Stimulated activated CD4-positive, alpha-beta T cell treated with anti-CD3 and anti-CD28 coated beads, Interleukin-2, amount 100 ng/mL, for 48 hours (primary cell): ENCODE data around the gene S100A2.

ENCODE experiments used
- DNase-seq, 2 donors: peaks; one replicate each; pipeline ENCODE4 v3.0.0-alpha.2; 2020

Gene S100A2

DNA sequence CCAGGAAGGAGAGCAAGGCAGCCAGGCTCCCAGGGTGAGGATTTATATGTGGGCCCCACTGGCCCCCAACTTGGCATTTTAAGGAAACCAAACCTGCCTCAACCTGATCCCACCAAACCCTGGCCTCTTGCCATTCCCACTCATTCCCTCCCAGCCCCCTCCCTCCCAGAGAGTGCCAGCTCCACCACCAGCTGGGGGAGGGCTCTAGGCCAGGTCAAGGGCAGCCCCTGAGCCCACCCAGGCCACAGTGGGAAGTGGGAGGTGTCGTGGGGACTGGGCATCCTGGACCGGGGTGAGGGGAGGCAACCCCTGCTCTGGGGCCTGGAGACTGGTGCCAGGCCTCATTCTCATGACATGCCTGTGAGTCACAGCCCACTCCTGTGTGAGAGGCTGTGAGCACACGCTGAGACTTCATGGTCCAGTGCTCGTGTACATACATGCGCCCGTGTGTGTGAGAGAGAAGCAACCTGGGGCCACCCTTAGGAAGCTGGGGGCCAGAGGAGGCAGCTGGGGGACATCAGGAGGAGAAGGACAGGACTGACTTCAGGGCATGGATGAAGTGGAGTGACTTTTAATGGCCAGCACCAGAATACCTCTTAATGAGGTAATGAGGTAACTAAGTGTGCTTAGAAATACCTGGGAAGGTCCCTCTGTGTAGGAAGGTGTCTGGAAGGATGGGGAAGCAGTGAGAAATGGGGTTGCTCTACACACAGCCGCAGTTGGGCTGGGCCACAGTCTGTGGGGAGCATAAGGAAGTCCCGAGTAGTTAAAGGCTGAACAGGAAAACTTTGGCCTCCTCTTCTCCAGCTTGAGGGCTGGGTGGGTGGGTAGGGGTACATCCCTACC lies at the start of gene S100A2:
Gene S100A2 (minus strand): TSS at position 316 of the 846 bp plus-strand sequence. CDS start 1,967 bp downstream, outside the sequence.
- DNase-seq: peak; percentile 48 to 50

GRCh38 chr1:153615406-153615805 lies 49.8 kb upstream of the S100A2 start:
- DNase-seq: no peak

- no peak for DNase-seq
These were observed 49.3 kb upstream of the S100A2 start for GRCh38 chr1:153614906-153615305.

- DNase-seq: no peak
These were observed 48.7 kb upstream of the S100A2 start for GRCh38 chr1:153614189-153614900.

DNA sequence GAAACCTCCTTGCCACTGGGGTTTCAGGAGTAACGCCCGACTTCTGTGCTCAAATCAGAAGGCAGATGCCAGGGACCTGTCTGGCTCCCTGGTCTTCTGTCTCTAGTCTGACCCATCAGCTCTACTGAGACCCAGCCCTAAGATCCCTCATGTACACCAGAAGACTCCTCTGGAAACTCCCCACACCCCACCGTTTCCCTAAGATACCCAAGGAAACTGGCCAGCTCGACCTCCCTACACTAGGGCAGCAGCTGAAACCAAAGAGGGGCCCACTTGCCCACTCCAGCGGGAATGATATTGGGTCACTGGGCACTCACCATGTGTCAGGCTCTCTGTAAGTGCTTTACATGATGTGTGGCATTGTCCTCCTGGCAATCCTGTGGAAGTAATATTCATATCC lies 47.8 kb upstream of the S100A2 start:
- no peak for DNase-seq

GRCh38 chr1:153612755-153613331 lies 47.2 kb upstream of the S100A2 start, which contains the start of gene S100A16:
S100A16 (minus strand) TSS chr1:153613137; CDS start chr1:153608151, 4,986 bp downstream.
- DNase-seq: no peak

DNA sequence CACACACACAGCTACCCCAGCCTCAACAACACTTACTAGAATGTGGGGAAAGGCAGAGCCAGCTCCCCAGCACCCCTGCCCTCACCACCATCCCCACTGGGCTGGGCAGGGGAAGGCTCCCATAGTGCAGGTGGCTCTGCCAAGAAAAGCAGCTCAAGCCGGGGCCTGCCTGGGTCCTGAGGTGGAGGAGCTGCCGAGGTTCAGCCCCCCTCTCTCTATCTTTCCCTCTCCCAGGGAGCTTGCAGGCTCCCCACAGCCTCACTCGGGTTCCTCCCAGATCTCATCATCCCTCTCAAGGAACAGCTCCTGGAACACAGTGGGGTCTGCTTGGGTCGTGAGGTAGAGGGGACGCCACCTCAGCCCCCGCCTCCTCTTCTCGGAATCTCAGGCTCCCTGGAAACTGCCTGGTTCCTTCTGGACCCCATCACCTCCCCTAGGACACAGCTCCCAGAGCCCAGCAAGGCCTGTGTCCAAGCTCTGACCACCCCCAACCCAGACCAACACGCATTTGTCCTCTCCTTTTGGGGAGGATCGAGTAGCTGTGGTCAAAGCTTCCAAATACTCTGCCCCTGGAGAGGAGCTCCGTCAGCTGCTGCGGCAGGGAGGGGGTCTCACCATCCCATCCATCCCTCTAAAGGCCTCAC lies 46.6 kb upstream of the S100A2 start:
- no peak for DNase-seq

GRCh38 chr1:153611356-153611755 lies 45.7 kb upstream of the S100A2 start:
- DNase-seq: no peak

- DNase-seq: no peak
These were observed 45.2 kb upstream of the S100A2 start for GRCh38 chr1:153610811-153611301.

DNA sequence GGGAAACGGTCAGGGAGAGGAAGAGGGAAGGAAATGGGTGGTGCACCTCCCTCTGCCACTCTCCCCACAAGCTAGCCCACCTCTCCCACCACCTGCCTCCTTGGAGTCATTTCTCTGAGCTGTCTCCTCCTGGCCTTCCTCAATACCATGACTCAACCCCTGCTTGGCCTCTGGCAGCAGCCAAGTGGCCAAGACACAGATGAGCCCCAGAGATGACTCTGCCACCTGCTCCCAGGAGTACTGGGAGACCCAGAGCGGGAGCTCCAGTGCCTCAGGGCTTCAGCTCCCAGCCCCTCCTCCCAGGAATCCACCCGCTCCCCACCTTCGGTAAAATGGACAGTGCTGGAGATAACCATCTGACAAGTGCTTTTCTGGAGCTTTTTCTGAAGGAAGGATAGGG lies 44.7 kb upstream of the S100A2 start:
- DNase-seq: no peak

GRCh38 chr1:153609585-153609907 lies 43.9 kb upstream of the S100A2 start:
- DNase-seq: no peak

GRCh38 chr1:153608742-153609584 lies 43.3 kb upstream of the S100A2 start:
- no peak for DNase-seq

GRCh38 chr1:153608089-153608682 lies 42.5 kb upstream of the S100A2 start:
- DNase-seq: no peak

DNA sequence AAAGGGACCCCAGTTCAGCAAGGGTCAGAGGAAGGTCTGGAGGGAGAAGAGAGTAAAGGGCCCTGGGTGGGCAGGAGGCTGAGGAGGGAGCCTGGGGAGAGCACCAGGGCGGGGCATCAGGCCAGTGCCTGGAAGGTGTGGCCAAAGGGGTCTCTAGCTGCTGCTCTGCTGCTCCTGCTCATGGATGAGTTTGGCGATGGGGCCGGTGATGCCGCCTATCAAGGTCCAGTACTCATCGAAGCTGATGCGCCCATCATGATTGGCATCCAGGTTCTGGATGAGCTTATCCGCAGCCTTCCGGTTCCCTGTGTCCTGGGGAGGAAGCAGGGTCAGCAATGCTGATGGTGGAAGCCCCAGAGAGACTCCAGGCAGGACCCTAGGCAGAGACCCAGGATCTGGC lies 41.7 kb upstream of the S100A2 start:
- no peak for DNase-seq

DNA sequence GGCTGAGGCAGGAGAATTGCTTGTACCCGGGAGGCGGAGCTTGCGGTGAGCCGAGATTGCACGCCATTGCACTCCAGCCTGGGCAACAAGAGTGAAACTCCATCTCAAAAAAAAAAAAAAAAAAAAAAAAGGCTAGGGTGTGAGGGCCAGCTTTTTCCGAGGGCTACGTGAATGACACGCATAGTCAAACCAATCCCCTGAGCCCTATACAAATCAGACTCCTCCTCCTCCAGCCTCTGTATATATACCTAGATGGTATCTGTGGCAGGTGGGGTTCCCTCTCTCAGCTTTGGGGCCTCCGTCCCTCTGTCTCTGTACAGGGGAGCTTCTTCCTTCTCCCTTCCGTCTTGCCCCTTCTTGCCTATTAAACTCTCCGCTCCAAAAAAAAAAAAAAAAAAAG lies 40.5 kb upstream of the S100A2 start:
- DNase-seq: no peak

- no peak for DNase-seq
These were observed 37.1 kb upstream of the S100A2 start for GRCh38 chr1:153602749-153603148.

DNA sequence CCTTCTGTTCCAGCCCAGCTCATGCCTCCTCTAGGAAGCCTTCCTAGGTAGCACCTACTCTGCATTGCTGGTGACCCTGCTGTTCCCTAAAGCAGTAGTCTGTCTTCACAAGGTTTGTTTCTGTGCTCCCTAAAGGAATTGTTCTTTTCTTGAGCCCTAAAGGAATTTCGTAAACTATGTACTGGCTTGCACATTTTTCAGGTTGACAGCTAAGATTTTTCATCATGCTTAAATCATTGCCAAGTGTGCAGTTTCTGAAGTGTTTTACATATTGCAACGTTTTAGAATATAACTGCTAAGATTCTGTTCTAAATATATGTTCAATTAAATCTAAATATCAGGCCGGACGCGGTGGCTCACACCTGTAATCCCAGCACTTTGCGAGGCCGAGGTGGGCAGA lies 34.2 kb upstream of the S100A2 start:
- no peak for DNase-seq

DNA sequence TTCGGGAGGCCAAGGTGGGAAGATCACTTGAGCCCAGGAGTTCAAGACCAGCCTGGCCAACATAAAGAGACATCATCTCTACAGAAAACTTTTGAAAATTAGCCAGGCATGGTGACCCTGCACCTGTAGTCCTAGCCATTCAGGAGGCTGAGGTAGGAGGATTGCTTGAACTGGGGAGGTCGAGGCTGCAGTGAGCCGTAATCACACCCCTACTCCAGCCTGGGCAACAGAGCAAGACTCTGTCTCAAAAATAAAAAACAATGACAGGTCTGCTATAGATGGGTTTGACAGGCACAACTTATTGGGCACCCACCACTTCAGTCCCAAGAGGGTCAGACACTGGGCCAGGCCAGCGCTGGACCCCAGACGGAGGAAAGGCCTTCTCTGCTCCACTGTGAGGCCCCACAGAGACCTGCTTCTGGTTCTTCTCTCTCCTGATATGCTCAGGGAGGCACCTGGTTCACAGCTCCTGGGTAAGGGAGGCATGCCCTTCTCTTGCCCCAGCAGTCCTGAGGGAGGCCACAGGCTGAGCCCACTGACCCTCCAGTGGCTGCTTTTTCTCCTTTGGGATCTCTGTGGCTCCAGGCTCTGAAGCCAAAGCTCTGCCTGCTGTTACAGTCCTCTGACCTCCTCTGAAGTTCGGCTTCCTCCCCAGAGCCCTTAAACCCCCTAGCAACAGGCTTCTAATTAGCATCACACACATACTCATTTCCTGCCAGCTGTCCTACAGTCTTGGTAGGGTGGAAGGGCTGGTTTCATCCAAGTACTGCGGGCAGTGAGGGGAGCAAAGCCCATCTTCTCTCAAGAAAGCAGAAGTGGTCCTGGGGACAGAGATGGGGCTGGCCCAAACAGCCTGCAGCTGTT lies 32.9 kb upstream of the S100A2 start:
- DNase-seq: no peak

DNA sequence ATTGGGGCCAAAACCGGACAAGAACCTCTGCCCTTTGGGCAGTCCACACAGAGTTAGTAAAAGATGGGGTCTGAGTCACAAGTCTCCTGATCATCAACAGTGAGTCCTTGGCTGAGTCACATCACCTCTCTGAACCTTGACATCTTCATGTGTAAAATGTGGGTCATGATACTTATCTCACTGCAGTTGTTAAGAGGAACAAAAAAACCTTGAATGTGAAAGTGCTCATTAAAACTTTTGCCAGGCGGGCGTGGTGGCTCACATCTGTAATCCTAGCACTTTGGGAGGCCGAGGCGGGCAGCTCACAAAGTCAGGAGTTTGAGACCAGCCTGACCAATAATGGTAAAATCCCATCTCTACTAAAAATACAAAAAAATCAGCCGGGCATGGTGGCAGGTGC lies 31.6 kb upstream of the S100A2 start:
- DNase-seq: no peak

DNA sequence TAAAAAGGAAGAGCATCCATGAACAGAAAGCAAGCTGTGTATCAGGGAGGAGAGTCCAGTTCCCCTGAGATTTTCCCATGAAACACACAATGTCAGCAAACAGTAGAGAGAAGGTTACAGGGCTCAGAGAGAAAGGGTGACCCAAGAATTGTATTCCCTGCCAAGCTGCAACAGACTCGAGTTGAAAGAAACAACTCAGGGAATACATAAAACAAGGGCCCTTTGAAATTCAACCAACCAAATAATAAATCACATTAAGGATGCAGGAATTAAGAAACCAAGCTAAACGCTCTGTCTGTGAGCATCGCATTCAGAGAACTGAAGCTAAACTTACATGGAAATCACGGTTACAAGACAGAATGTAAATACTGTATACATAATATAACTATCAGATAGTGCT lies 27.1 kb upstream of the S100A2 start:
- DNase-seq: no peak

GRCh38 chr1:153588482-153588881 lies 22.8 kb upstream of the S100A2 start:
- DNase-seq: no peak
